ENCODE results near the gene OR2AG2.
A peak's percentile ranks its signal among the peaks of the same experiment; 100 is the strongest.

The OR2AG2 gene

GRCh38 chr11:6733326-6734275, 38.2 kb downstream of the OR2AG2 start:
- H3K36me3 ChIP-seq (ENCODE audit: insufficient read depth, low read length) = no peaks in the 10 kb centered on the region; the same call in 1 of the 2 replicates
- no peaks in the 10 kb centered on the region for H3K9me3 ChIP-seq (ENCODE audit: insufficient read depth, low read length, severe bottlenecking)
- no peaks in the 10 kb centered on the region for H4K20me1 ChIP-seq (ENCODE audit: insufficient read depth, low read length)
- peaks cover 30% of the 10 kb centered on the region for H3K79me2 ChIP-seq (ENCODE audit: insufficient read depth, low read length)
- peak overlapping the region; percentile 41 for H3K4me2 ChIP-seq (ENCODE audit: insufficient read depth, low read length)
- H3K4me1 ChIP-seq (ENCODE audit: insufficient read depth, low read length) = peaks cover 61% of the 10 kb centered on the region
- ATAC-seq (ENCODE audit: insufficient read depth, low read depth) (peak; percentile 84), DNase-seq (peak; percentile 66)
- no peak overlapping the region for H2AFZ ChIP-seq (ENCODE audit: low read depth, low read length)
- H3K9ac ChIP-seq (ENCODE audit: low read depth, low read length) = peak overlapping the region; percentile 41; the same call in 1 of the 2 replicates
- no peaks in the 10 kb centered on the region for H3K27me3 ChIP-seq (ENCODE audit: insufficient read depth, low read length, poor library complexity)
- no peak overlapping the region for H3K4me3 ChIP-seq (ENCODE audit: low read depth in 1 of 2, low read length in 2 of 2)
- H3K27ac ChIP-seq (ENCODE audit: low read length) = peak overlapping the region; percentile 87
- TF ChIP-seq, protein P1, sequence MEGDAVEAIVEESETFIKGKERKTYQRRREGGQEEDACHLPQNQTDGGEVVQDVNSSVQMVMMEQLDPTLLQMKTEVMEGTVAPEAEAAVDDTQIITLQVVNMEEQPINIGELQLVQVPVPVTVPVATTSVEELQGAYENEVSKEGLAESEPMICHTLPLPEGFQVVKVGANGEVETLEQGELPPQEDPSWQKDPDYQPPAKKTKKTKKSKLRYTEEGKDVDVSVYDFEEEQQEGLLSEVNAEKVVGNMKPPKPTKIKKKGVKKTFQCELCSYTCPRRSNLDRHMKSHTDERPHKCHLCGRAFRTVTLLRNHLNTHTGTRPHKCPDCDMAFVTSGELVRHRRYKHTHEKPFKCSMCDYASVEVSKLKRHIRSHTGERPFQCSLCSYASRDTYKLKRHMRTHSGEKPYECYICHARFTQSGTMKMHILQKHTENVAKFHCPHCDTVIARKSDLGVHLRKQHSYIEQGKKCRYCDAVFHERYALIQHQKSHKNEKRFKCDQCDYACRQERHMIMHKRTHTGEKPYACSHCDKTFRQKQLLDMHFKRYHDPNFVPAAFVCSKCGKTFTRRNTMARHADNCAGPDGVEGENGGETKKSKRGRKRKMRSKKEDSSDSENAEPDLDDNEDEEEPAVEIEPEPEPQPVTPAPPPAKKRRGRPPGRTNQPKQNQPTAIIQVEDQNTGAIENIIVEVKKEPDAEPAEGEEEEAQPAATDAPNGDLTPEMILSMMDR (IDR thresholded peaks at IDR 0.05; ENCODE audit: borderline replicate concordance, extremely low read depth, low read length, poor library complexity, severe bottlenecking) = no peak
- no peak for TF ChIP-seq EZH2 (IDR thresholded peaks at IDR 0.05; ENCODE audit: borderline replicate concordance, low read depth, low read length, severe bottlenecking)

- no peak overlapping the region for H3K4me3 ChIP-seq (ENCODE audit: low read depth in 1 of 2, low read length in 2 of 2)
- H3K27ac ChIP-seq (ENCODE audit: low read length) = no peak overlapping the region
- no peak overlapping the region for H2AFZ ChIP-seq (ENCODE audit: low read depth, low read length)
- H3K4me1 ChIP-seq (ENCODE audit: insufficient read depth, low read length) = peaks cover 8% of the 10 kb centered on the region
- H3K36me3 ChIP-seq (ENCODE audit: insufficient read depth, low read length) = no peaks in the 10 kb centered on the region
- H4K20me1 ChIP-seq (ENCODE audit: insufficient read depth, low read length) = no peaks in the 10 kb centered on the region
- DNase-seq (no peak), ATAC-seq (ENCODE audit: insufficient read depth, low read depth) (no peak)
- no peaks in the 10 kb centered on the region for H3K27me3 ChIP-seq (ENCODE audit: insufficient read depth, low read length, poor library complexity)
- H3K4me2 ChIP-seq (ENCODE audit: insufficient read depth, low read length) = no peak overlapping the region
- H3K79me2 ChIP-seq (ENCODE audit: insufficient read depth, low read length) = peaks cover 44% of the 10 kb centered on the region
- no peak overlapping the region for H3K9ac ChIP-seq (ENCODE audit: low read depth, low read length)
- TF ChIP-seq EZH2 (IDR thresholded peaks at IDR 0.05; ENCODE audit: borderline replicate concordance, low read depth, low read length, severe bottlenecking) = no peak
- TF ChIP-seq, protein P1 (IDR thresholded peaks at IDR 0.05; ENCODE audit: borderline replicate concordance, extremely low read depth, low read length, poor library complexity, severe bottlenecking) = no peak
- H3K9me3 ChIP-seq (ENCODE audit: insufficient read depth, low read length, severe bottlenecking) = no peaks in the 10 kb centered on the region
Observed at GRCh38 chr11:6727971-6728760, 43.6 kb downstream of the OR2AG2 start.

GRCh38 chr11:6725386-6725896, 46.3 kb downstream of the OR2AG2 start:
- Histone ChIP-seq H3K27me3 (ENCODE audit: insufficient read depth, low read length, poor library complexity) (no peaks in the 10 kb centered on the region), H4K20me1 (ENCODE audit: insufficient read depth, low read length) (no peaks in the 10 kb centered on the region; the same call in 1 of the 2 replicates), H3K4me2 (ENCODE audit: insufficient read depth, low read length) (no peak overlapping the region), H3K27ac (ENCODE audit: low read length) (no peak overlapping the region), H3K4me1 (ENCODE audit: insufficient read depth, low read length) (no peaks in the 10 kb centered on the region; the same call in 1 of the 2 replicates), H3K79me2 (ENCODE audit: insufficient read depth, low read length) (peaks cover 49% of the 10 kb centered on the region), H3K4me3 (ENCODE audit: low read depth in 1 of 2, low read length in 2 of 2) (no peak overlapping the region), H2AFZ (ENCODE audit: low read depth, low read length) (no peak overlapping the region), H3K9ac (ENCODE audit: low read depth, low read length) (no peak overlapping the region), H3K36me3 (ENCODE audit: insufficient read depth, low read length) (peaks cover 13% of the 10 kb centered on the region; the same call in 1 of the 2 replicates), H3K9me3 (ENCODE audit: insufficient read depth, low read length, severe bottlenecking) (no peaks in the 10 kb centered on the region)
- ATAC-seq (ENCODE audit: insufficient read depth, low read depth) (no peak), DNase-seq (no peak)
- TF ChIP-seq EZH2 (IDR thresholded peaks at IDR 0.05; ENCODE audit: borderline replicate concordance, low read depth, low read length, severe bottlenecking) = no peak
- TF ChIP-seq, protein P1 (IDR thresholded peaks at IDR 0.05; ENCODE audit: borderline replicate concordance, extremely low read depth, low read length, poor library complexity, severe bottlenecking) = no peak
